ENCODE results near the gene SUPT6H.
"Not testable (repeated sequence)": the region's sequence is repeated elsewhere in the genome, so short reads cannot be mapped to it uniquely, and the experiment has no call there.

DNA sequence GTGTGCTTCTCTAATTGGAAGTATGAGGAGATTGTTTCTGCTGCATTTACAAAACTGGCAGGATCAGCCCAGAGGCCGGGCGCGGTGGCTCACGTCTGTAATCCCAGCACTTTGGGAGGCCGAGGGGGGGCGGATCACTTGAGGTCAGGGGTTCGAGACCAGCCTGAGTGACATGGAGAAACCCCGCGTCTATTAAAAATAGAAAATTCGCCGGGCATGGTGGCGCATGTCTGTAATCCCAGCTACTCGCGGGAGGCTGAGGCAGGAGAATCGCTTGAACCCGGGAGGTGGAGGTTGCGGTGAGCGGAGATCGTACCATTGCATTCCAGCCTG is 59.0 kb downstream of the SUPT6H start:
- TF ChIP-seq, protein P1, sequence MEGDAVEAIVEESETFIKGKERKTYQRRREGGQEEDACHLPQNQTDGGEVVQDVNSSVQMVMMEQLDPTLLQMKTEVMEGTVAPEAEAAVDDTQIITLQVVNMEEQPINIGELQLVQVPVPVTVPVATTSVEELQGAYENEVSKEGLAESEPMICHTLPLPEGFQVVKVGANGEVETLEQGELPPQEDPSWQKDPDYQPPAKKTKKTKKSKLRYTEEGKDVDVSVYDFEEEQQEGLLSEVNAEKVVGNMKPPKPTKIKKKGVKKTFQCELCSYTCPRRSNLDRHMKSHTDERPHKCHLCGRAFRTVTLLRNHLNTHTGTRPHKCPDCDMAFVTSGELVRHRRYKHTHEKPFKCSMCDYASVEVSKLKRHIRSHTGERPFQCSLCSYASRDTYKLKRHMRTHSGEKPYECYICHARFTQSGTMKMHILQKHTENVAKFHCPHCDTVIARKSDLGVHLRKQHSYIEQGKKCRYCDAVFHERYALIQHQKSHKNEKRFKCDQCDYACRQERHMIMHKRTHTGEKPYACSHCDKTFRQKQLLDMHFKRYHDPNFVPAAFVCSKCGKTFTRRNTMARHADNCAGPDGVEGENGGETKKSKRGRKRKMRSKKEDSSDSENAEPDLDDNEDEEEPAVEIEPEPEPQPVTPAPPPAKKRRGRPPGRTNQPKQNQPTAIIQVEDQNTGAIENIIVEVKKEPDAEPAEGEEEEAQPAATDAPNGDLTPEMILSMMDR (IDR thresholded peaks at IDR 0.05) = not testable (repeated sequence)
- not testable (repeated sequence) for TF ChIP-seq EZH2 (IDR thresholded peaks at IDR 0.05; ENCODE audit: borderline replicate concordance, insufficient read depth, low read depth, low read length, poor library complexity, severe bottlenecking)
